NCI-H2107 treated with DMSO at 0.1 percent for 48 hours (cell line): ENCODE results near the gene ARMC5.
"Not testable (repeated sequence)": the region's sequence is repeated elsewhere in the genome, so short reads cannot be mapped to it uniquely, and the experiment has no call there.

ENCODE experiments used
- DNase-seq: peaks from one replicate; lab custom pipeline; 2025; ENCODE audit not compliant: unreplicated experiment; lab: John Stamatoyannopoulos, UW

Gene ARMC5

DNA sequence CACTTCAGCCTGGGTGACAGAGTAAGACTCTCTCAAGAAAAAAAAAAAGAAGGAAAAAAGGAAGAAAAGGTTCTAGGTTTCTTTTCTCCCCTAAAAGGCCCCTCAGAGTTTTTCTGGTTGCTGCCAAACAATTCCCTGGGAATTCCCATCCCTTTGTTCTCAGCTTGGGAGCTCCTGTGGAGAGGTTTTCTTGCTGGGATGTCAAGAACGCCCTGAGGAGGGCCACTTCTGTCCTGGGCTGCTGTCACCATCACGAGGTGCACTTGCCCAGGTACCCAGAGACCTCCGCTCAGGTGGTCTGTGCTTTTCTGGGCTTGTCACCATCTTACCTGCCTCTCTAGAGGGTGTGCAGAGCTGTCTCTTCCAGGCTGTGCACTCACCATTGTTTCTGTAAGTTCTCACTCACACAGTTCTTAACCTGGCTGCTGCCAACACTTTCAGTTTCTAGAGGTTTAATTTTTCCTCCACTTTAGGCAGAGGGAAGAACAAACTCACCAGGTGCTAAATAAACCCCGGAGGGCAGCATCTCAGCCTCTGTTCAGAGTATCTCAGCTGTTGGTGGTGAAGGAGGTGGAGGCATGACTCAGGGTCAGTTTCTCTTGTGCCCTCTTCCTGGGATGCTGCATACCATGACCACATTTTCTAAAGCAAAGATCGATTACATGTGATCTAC is 28.8 kb upstream of the ARMC5 start:
- no peak for DNase-seq

DNA sequence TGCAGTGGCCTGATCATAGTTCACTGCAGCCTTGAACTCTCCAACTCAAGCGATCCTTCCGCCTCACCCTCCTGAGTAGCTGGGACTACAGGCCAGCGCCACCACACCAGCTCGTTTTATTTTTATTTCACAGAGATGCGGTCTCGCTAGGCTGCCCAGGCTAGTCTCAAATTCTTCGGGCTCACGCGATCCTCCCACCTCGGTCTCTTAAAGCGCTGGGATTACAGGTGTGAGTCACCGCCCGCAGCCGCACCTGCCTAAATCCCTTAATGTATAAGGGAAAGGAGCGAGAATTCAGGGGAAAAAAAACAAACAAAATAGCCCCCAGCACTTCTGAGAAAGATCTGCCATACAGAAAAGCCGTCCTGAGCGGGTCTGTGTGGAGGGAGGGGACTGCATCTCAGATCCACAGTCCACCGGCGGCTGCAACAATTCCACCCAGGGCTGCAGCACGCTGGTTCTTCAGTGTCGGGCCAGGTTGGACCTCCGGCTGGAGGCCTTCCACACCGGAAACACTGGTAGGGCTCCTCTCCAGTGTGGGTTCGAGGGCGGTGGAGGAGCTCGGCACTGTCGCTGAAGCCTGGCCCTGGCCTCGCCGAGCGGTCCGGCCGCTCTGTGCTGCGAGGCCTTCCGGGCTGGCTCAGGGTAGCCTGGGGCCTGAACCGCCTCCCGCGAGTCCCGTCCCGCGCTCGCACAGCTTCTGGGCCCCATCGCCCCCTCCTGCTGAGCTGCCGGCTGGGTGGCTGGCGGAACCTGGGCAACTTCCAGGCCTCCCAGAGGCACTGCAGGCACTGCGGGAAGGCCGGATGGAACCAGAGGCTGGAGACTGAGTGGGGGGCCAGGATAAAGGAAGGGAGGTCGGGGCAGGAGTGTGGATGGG is 23.7 kb upstream of the ARMC5 start:
- DNase-seq: no peak

DNA sequence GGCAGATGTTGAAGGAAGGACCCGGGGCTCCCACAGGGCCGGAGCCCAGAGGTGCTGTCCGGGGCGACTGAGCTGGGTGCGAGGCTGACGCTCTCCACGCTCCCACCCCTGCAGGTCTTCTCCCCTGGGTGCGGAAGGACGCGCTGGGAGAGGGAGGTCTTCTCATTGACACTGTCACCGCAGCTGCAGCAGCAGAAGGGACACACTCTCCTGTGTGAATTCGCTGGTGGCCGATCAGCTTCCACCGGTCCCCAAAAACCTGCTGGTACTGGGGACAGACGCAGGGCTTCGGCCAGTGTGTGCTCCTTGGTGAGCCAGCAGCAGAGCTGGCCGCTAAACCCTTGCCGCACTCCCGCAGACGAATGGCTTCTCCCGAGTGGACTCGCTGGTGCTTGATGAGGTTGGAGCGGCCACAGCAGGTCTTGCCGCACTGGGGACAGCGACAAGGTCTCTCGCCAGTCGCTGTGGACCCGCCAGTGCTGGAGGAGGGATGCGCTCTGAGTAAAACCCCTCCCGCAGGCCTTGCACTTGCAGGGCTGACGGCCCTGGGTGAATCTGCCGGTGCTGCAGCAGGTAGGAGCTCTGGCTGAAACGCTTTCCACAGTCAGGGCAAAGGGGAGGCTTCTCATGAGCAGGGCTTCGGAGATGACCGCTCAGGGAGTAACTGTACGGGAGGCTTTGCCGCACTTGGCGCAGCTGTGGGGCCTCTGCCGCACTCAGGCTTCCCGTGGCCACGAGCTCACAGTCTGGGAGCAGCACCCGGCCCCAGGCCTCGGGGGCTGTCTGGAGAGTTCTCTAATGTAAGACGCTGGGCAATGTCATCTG is 22.9 kb upstream of the ARMC5 start:
- no peak for DNase-seq

DNA sequence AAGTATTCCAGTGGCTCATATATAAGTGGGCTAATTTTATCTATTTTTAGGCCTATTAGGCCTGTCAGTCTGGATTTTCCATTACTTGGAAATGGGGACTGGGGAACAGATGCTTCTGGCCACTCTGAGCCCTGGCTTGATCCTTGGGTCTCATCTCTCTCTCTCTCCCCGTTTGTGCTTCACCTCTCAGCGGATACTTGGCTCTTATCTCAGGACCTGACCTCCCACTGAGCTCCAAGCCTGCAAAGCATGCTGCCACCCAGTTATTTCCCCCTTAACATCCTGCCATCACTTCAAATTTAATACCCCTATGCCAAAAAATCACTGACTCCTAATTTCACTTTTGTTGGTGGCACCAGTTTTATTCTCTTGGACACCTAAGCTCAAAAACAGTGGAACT is 20.9 kb upstream of the ARMC5 start:
- DNase-seq: no peak

DNA sequence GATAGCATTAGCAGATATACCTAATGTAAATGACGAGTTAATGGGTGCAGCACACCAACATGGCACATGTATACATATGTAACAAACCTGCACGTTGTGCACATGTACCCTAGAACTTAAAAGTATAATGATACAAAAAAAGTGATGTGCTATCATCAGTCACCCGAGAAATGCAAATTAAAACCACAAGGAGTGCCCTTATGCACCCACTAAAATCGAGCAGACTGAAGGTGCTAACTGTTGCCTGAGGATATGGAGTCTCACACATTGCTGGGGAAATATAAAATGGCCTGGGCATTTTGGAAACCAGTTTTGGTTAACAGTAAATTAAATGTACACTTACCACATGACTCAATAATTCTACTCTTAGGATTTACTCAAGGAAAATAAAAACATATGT is 20.3 kb upstream of the ARMC5 start:
- not testable (repeated sequence) for DNase-seq

DNA sequence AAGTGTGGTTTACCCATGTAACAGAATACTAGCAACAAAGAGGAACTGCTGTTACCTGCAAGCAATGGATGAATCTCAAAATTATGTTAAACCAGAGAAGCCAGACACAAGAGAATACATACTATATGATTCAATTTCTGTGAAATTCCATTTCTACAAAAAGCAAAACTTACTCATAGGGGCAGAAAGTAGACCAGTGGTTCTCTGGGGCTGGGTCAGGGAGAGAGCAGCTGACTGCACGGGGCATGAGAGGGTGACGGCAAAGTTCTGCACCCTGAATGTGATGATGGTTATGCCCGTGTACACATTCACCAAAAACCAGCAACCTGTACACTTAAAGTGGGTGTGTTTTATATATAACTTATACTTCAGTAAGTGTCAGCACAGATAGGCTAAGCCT is 19.8 kb upstream of the ARMC5 start:
- no peak for DNase-seq

DNA sequence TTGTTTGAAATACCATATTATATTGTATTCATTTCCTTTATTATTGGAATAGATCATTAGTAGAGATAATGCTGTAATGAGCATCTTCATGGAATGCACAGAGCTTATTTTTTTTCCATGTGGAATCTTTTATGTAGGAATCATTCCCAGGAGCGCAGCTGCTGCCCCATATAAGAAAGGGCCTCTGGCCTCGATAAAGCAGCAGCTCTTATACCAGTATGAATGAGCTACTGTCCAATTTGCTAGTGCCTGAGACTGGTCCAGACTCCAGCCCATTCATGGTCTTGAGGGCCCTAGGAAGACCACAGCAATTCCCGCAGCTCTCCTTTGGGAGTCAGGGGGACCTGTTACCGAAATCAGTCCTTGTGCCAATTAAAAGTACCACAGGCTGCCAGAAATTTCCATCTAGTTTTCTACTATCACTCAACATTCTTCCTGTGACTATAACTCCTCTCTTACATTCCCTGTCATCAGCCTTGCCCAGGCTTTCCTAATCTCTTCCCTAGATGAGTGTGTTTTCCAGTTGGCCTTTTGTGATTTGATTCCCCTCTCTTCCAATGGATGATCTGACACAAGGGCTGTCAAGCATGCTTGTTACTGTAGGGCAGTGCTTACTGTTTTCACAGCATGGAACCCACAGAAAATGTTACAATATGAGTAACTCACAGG is 18.7 kb upstream of the ARMC5 start:
- DNase-seq: no peak

DNA sequence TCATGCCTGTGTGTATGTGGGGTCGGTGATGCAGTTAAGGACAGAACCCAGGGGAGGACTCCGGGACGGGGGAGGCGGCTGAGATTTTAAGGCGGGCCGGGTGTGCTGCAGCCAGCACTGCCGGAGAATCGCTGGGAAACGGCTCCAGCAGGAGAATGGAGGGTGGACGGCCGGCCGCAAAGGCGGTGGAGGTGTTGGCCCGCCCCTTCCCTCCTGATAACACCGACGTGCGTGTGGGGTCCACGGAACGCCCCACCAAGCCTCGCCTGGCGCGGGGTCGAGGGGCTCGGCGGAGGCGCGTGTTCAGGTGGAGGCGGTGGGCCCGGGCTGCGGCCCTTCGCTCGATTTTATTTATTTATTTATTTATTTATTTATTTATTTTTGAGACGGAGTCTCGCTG is 17.3 kb upstream of the ARMC5 start:
- no peak for DNase-seq

DNA sequence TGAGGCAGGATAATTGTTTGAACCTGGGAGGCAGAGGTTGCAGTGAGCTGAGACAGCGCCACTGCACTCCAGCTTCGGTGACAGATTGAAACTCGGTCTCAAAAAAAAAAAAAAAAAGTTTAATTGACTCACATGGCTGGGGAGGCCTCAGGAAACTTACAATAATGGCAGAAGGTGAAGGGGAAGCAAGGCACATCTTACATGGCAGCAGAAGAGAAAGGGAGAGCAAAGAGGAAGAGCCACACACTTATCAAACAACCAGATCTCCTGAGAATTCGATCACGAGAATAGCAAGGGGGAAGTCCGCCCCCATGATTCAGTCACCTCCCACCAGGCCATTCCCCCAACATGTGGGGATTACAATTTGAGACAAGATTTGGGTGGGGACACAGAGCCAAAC is 13.4 kb upstream of the ARMC5 start:
- not testable (repeated sequence) for DNase-seq

DNA sequence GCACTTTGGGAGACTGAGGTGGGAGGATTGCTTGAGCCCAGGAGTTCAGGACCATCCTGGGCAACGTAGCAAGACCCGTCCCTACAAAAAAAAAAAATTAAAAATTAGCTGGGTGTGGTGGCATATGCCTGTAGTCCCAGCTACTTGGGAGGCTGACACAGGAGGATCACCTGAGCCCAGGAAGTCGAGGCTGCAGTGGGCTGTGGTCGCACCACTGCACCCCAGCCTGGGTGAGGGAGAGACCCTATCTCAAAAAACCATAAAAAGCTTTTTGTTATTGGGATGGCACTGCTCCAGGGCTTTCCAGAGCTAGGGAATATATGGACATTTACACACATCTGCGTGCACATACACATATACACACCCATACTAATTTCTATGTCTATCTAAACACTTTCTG is 8.1 kb upstream of the ARMC5 start:
- DNase-seq: no peak

DNA sequence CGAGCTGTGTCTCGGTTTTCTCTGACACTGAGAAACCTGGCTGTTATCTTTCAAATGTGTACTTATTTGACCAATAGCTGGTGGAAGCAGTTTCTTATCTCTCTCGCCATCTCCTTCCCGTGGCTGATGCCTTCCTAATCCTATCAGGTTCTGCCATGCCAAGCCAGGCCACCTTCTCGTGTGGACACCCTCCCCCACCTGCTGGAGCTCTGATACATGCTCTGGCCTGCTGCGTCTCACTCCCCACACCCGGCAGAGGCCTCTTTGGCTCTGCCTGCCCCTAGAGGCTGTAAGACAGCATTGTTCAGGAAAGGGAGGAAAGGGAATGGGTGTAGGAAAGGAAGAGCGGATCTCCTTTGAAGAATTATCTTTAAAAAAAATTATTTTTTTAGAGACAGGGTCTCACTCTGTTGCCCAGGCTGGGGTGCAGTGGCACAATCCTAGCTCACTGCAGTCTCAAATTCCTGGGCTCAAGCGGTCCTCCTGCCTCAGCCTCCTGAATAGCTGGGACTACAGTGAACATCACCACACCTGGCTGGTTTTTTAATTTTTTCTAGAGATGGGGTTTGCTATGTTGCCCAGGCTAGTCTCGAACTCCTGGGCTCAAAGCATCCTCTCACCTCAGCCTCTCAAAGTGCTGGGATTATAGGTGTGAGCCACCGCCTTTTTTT is 7.5 kb upstream of the ARMC5 start:
- peak; percentile 20 for DNase-seq

DNA sequence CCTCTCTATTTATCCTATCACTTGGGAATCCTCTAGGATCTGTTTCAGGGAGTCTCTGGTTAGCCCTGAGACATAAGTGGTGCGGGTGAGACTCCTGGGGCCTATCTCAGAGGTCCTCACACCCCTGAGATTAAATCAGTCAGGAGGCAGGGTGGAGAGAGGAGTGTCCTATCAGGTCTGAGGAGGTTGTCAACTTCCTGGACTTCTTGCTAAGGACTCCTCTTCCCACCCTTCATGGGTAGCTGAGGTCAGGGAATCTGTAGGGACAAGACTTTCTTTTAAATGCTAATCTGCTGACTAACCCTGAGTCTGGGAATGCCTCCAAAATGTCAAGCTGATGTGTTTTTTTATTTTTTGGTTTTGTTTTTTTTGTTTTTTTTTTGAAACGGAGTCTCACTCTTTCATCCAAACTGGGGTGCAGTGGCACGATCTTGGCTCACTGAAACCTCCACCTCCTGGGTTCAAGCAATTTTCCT is 6.6 kb upstream of the ARMC5 start:
- DNase-seq: no peak

DNA sequence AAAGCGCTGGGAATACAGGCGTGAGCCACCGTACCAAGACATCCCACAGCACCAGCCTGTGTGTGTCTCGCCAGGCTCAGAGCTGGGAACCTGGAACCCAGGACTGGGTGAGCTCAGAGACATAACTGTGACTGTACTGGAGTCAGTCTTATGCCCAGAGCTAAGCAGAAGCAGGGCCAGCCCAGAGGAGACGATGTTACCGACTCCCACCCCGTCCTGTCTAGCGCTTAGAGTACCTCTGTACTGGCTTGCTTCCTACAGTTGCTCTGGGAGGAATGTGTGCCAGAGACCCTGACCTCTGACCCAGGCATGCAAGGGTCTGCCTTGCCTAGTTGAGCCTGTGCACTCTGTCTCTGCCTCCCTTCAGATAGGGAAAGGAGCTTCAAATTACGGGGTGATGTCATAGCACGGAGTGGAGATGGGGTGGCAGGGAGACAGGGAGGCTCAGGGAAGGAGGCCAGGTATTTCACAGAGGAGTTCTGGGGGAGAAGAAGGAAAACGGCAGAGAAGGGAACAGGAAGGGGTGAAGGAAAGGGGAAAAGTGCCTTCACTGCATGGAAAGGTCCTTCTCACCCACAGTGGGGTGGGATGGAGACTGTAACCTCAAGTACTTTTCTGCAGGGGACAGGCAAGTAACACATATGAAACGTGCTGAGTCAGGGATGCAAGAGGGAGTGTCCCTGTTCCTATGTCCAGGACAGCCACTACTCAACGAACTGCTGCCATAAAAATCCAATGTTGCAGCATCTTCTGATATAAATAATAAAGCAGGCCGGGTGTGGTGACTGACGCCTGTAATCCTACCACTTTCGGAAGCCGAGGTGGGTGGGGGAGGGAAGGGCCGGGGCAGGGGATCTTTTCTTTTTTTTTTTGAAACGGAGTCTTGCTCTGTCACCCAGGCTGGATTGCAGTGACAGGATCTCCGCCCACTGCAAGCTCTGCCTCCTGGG is 5.8 kb upstream of the ARMC5 start:
- DNase-seq: no peak

DNA sequence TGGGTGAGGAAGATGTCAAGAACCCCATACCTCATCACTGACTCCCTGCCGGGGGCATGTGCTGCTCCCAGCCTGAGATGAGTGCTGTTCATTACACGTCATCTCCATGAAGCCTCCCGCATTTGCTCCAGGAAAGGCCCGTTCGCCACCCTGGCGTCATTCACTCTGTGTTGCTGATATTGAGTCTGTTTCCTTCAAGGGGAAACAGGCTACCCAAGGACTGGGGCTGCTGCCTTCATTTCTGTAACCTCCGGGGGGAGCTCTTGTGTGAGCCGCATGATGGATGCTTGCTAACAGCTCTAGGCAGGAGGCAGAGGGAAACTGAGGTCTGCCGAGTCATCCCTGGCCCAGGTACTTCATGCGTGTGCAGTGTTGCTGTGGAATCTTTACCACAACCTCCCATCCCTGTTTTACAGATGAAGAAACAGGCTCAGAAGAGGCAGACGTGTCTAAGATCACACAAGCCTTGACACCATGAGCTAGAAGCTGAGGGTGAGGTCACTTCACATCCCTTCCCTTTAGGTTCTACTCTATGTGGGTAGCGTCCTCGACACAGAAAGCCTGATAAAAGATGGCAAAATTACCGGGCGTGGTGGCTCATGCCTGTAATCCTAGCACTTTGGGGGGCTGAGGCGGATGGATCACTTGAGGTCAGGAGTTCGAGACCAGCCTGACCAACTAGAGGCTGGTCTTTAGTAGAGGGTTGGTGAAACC is 3.5 kb upstream of the ARMC5 start:
- no peak for DNase-seq

DNA sequence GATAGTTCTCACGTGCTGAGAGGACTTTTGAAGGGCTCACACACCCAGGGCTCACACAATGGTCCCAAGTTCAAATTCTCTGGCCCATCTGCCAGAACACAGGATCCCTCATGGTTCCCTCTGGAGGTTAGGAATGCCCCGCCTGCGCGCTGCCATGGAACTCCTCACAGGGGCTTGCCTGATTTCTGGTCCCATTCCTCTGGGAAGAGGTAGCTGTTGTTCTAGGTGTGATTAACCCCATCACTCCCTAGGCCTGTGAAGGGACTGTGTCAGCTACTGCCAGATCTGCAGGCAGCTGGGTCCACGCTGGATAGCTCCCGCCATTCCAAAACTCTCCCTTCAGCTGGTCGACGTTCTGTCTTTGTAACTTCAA is 2.3 kb upstream of the ARMC5 start:
- DNase-seq: no peak

DNA sequence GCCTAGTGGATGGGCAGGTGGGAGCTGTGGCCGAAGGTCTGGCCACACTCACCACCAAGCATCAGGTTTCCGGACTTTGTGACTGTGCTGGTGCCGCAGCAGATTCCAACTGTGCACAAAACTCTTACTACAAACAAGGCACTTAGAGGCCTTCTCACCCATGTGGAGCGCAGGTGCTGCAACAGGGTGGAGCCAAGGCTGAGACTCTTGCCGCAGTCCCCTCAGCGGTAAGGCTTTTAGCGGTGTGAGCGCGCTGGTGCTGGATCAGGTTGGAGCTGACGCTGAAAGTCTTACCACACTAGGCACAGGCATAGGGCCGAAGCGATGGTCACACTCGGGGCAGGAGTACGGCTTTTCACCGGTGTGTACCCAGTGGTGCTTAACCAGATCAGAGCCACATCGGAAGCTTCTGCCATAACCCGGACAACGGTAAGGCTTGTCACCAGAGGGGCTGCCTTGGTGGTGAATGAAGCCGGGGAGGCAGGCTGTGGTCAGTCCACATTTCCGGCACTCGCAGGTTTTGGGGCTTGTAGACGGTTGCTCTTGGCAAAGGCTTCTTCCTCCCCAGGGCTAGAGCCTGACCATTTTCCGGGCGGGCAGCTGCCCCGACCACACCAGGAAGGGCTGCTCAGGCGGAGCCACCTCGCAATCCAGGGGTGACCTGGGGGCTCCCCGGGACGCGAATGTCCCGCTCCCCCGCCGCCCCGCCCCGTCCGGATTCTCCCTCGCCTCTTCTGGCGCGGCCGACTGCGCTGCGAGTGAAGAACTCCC is 1.0 kb upstream of the ARMC5 start:
- DNase-seq: peak; percentile 45

DNA sequence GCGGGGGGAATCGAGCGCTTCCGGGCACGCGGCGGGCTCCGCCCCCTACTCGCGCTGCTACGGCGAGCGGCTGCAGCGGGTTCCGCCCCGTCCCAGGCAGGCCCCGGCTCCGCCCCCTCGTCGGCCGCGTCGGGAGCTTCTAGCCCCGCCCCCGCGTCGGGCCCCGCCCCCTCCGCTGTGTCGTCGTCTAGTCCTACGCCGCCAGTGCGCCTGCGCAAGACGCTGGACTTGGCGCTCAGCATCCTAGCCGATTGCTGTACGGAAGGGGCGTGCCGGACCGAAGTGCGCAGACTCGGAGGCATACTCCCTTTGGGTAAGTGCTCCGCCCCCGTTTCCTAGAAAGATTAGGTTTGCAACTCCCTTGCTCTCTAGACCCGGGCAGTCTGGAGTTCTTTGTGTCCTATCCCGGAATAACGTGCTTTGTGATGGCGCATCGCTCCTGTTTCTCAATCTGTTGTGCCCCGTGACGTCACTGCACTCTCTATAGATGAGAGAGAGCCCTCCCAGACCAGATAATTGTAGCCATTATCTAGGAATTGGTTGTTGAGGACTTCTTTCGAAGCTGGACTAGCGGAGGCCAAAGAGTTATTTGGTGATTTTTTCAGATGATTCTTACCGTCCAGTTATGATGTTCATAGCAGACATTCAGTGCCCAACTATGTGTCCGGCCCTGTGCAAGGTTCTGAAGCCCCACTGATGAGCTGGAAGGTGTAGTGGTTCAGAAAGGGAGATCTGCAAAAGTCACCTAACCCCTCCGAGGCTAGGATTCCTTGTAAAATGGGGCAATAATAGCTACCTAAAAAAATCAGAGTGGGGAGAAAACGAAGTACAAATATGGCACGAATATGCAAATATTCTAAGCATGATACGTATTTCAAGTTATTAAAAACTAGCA is 633 bp downstream of the ARMC5 start:
- peak; percentile 97 for DNase-seq
